HEK293T (cell line): ENCODE measurements around the gene ZBTB1.

ENCODE experiments used
- BHLHE40 ChIP-seq: fragments of 450-650 bp; IDR thresholded peaks from 2 replicates; pipeline ENCODE4 v1.6.1; 2016; ENCODE audit warnings: mild to moderate bottlenecking, moderate library complexity, borderline replicate concordance
- FOXA1 ChIP-seq: fragments of 450-650 bp; IDR thresholded peaks from 2 replicates; pipeline ENCODE4 v1.6.1; 2016; ENCODE audit warnings: mild to moderate bottlenecking
- FOXK2 ChIP-seq: fragments of 450-650 bp; IDR thresholded peaks from 2 replicates; pipeline ENCODE4 v1.6.1; 2016; ENCODE audit warnings: mild to moderate bottlenecking
- HDGF ChIP-seq: fragments of 450-650 bp; IDR thresholded peaks from 2 replicates; pipeline ENCODE4 v1.6.1; 2017; ENCODE audit warnings: antibody characterized with exemption, borderline replicate concordance
- LEF1 ChIP-seq: fragments of 450-650 bp; IDR thresholded peaks from 2 replicates; pipeline ENCODE4 v1.6.1; 2017; ENCODE audit warnings: mild to moderate bottlenecking, borderline replicate concordance
- NFRKB ChIP-seq: fragments of 450-650 bp; IDR thresholded peaks from 2 replicates; pipeline ENCODE4 v1.6.1; 2016; ENCODE audit warnings: mild to moderate bottlenecking, moderate library complexity
- SP1 ChIP-seq: fragments of 450-650 bp; IDR thresholded peaks from 2 replicates; pipeline ENCODE4 v1.6.1; 2017
- TARDBP ChIP-seq: fragments of 450-650 bp; IDR thresholded peaks from 2 replicates; pipeline ENCODE4 v1.6.1; 2016
- ZNF384 ChIP-seq: fragments of 450-650 bp; IDR thresholded peaks from 2 replicates; pipeline ENCODE4 v1.6.1; 2016
- TF ChIP-seq, protein P1 (sequence below): fragments of 450-650 bp; IDR thresholded peaks from 2 replicates; pipeline ENCODE4 v1.6.1; 2016

DNA sequence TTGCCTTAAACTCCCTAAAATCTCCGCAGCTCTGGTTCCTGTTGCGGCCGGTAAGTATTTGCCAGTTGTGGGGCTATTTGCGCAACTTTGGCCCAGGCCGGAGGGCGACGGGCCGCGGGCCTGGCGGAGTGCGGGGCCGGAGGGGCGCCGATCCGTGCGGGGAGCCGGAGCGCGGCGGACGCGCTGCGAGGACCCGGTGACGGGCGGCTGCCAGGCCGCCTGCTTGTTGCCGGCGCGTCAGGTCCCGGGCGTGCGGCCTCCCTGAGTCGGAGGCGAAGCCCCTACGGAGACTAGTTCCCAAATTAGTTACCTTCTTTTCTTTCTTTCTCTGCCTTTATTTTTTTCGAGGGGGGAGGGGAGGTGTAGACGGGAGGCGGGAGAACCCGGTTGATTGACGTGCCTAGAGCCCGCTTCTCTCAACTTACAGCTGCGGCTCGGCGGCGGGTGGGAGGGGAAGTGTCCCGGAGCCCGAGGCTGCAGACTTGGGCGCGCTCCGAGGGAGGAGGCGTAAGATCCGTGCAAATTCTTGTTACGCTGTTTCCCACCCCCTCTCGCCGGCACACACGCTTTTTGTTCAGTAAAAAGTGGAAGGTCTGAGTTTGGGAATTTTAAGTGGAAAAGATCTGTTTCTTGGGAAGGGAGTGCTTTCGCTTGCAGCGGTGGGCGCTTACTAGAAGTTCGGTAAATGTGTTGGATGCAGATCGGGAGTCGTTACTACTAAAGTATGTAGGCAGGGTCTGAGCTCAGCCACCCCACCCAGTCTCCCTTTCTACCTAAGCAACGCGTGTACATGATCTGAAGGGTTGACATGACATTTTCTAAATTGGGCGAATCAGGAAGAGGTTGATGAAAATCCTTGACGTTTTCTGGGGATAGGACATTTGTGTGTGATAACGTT, 576 bp downstream of the ZBTB1 start:
- TF ChIP-seq NFRKB (no peak), SP1 (no peak), FOXK2 (no peak), TARDBP (no peak), HDGF (no peak), ZNF384 (peak; percentile 63), FOXA1 (no peak), LEF1 (peak; percentile 84), BHLHE40 (no peak)
- TF ChIP-seq, protein P1, sequence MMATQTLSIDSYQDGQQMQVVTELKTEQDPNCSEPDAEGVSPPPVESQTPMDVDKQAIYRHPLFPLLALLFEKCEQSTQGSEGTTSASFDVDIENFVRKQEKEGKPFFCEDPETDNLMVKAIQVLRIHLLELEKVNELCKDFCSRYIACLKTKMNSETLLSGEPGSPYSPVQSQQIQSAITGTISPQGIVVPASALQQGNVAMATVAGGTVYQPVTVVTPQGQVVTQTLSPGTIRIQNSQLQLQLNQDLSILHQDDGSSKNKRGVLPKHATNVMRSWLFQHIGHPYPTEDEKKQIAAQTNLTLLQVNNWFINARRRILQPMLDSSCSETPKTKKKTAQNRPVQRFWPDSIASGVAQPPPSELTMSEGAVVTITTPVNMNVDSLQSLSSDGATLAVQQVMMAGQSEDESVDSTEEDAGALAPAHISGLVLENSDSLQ = peak; percentile 99
